Left kidney (tissue), 2 donors: Measurements from ENCODE around the gene CDK9. TPM values are rescaled to one million over a fixed set of nuclear protein-coding genes. Genes with fewer than 3 reads are reported as not detected.
"Not testable (repeated sequence)": the region's sequence is repeated elsewhere in the genome, so short reads cannot be mapped to it uniquely, and the experiment has no call there.

Experiments used
- DNase-seq: peaks from one replicate; pipeline ENCODE4 v3.0.0-alpha.2; 2013
- polyA plus RNA-seq: library from polyadenylated mRNA; unstranded; fragments of 120-200 nt; gene quantifications from one replicate; pipeline ENCODE4 v1.2.1, GENCODE V29; 2013; ENCODE audit not compliant: insufficient read length

The CDK9 gene
- polyA plus RNA-seq, 1 donor = 72.9 TPM

DNA sequence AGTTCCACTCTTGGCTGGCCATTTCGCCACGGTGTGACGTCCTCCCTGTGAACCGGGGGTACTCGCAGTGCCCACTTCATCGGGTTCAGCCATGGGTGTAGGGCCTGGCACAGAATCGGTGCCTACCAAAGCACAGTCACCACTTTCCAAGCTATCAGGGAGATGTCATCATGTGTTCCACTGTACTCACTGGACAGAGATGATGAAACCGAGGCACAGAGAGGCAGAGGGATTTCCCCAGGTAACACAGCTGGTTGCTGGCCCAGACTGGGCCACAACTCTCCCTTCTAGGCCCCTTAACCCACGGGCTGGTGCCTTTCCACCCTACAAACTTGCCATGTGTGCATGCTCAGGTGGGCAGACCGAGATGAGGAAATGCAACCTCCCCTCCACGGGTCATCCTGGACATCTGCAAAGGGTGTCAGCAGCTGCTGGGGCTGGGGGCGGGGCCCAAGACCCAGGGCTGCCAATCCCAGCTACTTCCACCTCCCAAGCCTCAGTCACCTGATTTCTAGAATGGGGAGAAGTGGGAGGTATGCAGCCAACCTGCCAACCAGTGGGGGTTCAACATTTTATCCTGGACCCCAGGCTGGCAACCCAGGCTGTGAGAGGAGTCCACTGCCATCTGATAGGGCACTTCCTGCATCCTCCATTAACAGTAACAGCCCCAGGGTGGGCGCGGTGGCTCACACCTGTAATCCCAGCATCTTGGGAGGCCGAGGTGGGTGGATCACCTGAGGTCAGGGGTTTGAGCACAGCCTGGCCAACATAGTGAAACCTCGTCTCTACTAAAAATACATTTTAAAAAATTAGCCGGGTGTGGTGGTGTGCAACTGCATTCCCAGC, 6.5 kb upstream of the CDK9 start:
- DNase-seq = no peak

GRCh38 chr9:127780126-127780885, 5.5 kb upstream of the CDK9 start:
- no peak for DNase-seq

DNA sequence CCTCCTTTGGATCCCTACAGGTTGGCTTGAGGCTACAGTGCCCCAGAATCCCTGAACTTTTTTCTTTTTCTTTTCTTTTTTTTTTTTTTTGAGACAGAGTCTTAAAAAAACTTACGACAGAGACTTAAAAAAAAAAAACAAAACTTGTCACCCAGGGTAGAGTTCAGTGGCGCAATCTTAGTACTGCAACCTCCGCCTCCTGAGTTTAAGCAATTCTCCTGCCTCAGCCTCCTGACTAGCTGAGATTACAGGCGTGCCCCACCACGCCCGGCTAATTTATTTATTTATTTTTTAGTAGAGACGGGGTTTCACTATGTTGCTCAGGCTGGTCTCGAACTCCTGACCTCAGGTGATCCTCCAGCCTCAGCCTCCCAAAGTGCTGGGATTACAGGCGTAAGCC, 4.9 kb upstream of the CDK9 start:
- not testable (repeated sequence) for DNase-seq

DNA sequence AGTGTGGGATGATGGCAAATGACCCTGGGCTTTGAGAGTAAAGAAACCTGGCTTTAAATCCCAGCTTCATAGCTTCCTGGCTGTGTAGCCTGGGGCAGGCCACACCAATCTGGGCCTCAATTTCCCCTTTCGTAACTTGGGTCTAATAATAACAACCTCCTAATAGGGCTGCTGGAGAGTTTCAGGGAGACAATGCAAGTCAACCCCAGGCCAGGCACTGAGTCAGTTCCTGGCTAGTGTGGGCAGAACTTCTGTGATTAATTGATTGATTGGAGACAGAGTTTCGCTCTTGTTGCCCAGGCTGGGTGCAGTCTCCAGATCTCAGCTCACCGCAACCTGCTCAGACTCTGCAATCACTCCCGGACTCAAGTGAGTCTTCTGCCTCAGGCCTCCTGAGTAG, 4.0 kb upstream of the CDK9 start:
- no peak for DNase-seq

- no peak for DNase-seq
Observed at GRCh38 chr9:127783111-127784008, 2.5 kb upstream of the CDK9 start.

- DNase-seq = peak; percentile 88
Observed at GRCh38 chr9:127785023-127785932, 556 bp upstream of the CDK9 start.

DNA sequence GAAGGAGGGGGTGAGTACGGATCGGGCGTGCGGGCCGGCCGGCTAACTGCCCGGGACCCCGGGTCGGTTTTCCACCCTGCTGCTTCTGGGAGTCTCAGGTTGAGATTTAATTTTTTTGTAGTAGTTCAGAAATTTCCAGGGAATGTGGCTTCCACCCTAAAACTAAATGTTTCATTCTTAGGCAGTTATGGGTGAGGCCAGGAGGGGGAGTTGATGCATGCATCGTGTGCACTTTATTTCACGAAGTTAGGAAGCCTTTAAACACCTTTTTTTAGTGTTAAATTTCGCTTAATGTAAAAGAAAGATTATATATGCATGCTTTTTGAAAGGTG, 905 bp downstream of the CDK9 start:
- DNase-seq = no peak

DNA sequence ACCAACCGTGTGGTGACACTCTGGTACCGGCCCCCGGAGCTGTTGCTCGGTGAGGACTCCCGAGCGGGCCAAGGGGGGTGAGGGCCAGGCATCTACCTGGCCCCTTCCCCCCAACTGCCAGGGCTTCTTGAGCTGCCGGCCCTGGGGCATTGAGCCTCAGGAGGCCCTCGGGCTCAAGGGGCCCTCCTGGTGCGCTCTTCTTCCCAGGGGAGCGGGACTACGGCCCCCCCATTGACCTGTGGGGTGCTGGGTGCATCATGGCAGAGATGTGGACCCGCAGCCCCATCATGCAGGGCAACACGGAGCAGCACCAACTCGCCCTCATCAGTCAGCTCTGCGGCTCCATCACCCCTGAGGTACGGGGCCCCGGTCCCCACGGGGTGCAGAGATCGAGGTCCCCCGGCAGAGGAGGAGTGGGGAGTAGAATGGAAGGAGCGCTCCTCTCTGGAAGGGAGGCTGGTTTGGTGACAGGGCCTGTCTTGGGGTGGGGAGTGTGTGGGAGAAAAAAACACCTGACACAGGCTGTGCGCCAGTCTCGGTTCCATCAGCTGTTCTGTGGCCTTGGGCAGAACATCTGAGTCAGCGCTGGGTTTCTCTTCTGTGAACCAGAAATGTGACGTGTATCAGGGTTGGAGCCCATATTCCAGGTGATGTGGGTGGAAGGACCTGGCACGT, 2.6 kb downstream of the CDK9 start:
- no peak for DNase-seq

GRCh38 chr9:127789179-127789578, 3.3 kb downstream of the CDK9 start:
- DNase-seq = no peak

DNA sequence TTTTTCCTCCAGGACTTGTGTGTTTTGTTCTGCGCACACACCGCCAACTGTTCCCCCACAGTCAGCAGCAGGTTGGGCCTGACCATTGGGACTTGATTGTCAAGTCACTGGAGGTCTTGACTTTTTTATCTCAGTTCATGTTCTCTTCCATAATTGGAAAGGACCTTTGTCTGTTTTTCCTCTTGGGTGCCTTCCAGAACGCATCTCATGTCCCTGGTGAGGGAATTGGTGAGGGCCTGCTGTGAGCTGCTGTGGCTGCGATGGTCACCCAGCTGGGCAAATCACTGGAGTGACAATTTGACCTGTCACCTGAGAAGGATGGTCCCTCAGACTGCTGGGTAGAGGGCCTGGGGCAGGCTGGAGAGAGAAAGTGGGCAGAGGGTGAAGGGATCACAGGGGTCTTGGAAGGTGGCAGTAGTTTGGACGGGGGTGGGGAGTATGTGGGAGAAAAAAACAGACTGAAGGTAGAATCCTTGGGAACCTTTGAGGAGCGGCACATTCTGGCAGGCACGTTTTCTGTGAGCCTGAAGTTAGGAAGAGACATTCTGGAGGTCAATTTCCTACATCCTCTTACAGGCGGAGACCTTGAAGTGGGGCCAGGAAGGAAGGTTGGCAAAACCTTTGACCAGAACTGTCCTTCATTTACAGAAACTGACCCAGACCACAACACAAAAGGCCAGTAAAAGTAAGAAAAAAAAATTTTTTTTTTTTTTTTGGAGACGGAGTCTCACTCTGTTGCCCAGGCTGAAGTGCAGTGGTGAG, 4.4 kb downstream of the CDK9 start:
- DNase-seq = no peak

DNA sequence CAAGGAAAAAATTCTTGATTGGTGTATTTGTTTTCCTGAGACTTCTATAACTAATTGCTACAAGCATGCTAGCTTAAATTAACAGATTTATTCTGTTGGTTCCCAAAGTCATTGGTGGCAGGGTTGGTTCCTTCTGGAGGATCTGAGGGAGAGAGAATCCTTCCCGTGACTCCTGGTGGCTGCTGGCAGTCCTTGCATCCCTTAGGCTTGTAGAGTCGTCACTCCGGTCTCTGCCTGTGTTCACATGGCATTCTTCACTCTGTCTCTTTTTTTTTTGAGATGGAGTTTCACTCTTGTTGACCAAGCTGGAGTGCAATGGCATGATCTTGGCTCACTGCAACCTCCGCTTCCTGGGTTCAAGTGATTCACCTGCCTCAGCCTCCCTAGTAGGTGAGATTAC, 5.3 kb downstream of the CDK9 start:
- DNase-seq = no peak

- DNase-seq = no peak
Observed at GRCh38 chr9:127792417-127793031, 6.7 kb downstream of the CDK9 start.

GRCh38 chr9:127793093-127793708, 7.4 kb downstream of the CDK9 start:
- DNase-seq = no peak

- no peak for DNase-seq
Observed at GRCh38 chr9:127794001-127794791, 8.4 kb downstream of the CDK9 start.

DNA sequence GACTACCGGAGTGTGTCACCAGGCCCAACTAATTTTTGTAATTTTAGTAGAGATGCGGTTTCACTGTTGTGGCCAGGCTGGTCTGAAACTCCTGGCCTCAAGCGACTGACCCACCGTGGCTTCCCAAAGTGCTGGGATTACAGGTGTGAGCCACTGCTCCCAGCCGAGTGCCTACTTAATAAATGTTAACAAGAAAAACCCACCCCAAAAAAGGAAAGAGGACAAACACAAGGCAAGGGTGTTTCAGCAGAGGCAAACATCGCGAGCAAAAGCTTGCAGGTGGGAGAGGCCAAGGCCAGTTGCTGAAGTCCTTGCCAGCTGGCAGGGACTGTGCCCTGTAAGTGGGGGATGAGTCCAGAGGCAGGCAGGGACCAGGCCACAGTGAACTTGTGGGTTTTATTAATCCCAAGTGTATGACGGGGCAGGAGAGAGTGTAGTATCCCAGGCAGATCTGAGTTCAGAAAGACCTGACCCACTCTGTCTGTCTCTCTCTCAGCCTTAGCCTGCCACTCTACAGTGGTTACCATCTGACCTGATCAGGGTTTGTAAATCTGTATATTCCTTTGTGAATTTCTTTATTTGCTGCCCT, 10.5 kb downstream of the CDK9 start:
- DNase-seq = no peak

- DNase-seq = no peak
Observed at GRCh38 chr9:127796852-127797370, 11.1 kb downstream of the CDK9 start.

GRCh38 chr9:127801955-127802575, 16.2 kb downstream of the CDK9 start:
- no peak for DNase-seq
